Measurements from ENCODE around the gene ANO2. TPM values are rescaled to one million over a fixed set of nuclear protein-coding genes. Genes with fewer than 3 reads are reported as not detected.

Gene ANO2
- total and polyA plus RNA-seq, 2 donors (not counting 3 experiments of a cell fraction or from before 2014, with no cell fraction given), result 15.4 to 65.0 TPM

DNA sequence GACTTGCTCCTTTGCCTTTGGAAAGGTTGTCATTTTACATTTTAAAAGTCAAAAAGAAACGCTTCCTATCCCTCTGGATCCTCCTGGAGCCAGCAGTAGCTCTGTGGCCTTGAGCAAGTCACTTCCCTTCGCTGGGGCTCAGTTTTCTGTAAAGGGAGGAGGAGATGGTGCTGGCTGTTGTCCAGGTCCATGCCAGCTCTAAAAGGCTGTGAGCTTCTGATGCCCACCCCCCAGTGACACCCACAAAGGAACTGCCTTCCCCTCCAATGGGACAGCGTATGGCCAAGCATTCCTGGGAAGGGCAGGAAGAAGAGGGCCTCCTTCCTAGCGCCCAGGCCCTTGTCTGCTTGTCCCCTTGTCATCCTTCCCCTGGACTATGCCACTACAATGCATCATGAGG is 431.7 kb downstream of the ANO2 start:
- Histone ChIP-seq H3K4me1 (ENCODE audit: control insufficient read depth, extremely low read depth, insufficient read depth, low read length) (no peaks in the 10 kb centered on the region), H2AFZ (ENCODE audit: low read depth, low read length) (no peak overlapping the region), H3K27ac (ENCODE audit: insufficient read depth, low read depth, low read length) (no peak overlapping the region), H3K79me2 (ENCODE audit: control insufficient read depth, insufficient read depth, low read length) (no peaks in the 10 kb centered on the region), H3K27me3 (ENCODE audit: control insufficient read depth in 2 of 2, insufficient read depth in 2 of 2, low read length in 2 of 2) (peaks cover 11 to 15% of the 10 kb centered on the region in 2 experiments), H4K20me1 (replicated peaks; ENCODE audit: control insufficient read depth, extremely low read depth, insufficient read depth, low read length) (no peaks in the 10 kb centered on the region), H3K9me1 (replicated peaks; ENCODE audit: control insufficient read depth, extremely low read depth, insufficient read depth, low read length) (no peaks in the 10 kb centered on the region), H3K4me2 (ENCODE audit: insufficient read depth, low read length) (no peak overlapping the region), H3K4me3 (replicated peaks in 1 of 3; ENCODE audit: insufficient read depth in 1 of 3, low read depth in 1 of 3, low read length in 3 of 3) (no peak overlapping the region), H3K9ac (replicated peaks; ENCODE audit: extremely low read depth, insufficient read depth, low read length) (no peak overlapping the region), H3K36me3 (ENCODE audit: control insufficient read depth in 2 of 2, extremely low read depth in 1 of 2, insufficient read depth in 2 of 2, low read length in 2 of 2) (no peaks in the 10 kb centered on the region), H3K9me3 (replicated peaks; ENCODE audit: control insufficient read depth, insufficient read depth, low read length) (no peaks in the 10 kb centered on the region)
- DNase-seq (ENCODE audit: low read depth, low spot score) (no peak), FAIRE-seq (no peak)
- ChIA-PET POLR2A (no interaction called here), CTCF (interaction anchor here (0.6 to 0.8 kb wide), 2 partner anchors 85 kb away, joined by 3 to 7 read pairs; no protein-coding TSS in a partner anchor)
- TF ChIP-seq MYC (IDR thresholded peaks at IDR 0.05; ENCODE audit: low read depth, low read length), result no peak
- no peak for TF ChIP-seq JUN (IDR thresholded peaks at IDR 0.05; ENCODE audit: borderline replicate concordance, insufficient read depth, insufficient read length, low read depth)
- TF ChIP-seq POLR2A (IDR thresholded peaks at IDR 0.05; ENCODE audit: low read depth, low read length), result no peak
- TF ChIP-seq POLR2AphosphoS5 (IDR thresholded peaks at IDR 0.05; ENCODE audit: insufficient read depth, low read depth, low read length), result no peak
- no peak for TF ChIP-seq CTCF (IDR thresholded peaks at IDR 0.05; ENCODE audit: extremely low read depth in 1 of 2, insufficient read depth in 1 of 2, low read depth in 1 of 2, low read length in 2 of 2)
- no peak for TF ChIP-seq MAX (IDR thresholded peaks at IDR 0.05; ENCODE audit: insufficient read depth, insufficient read length)
- TF ChIP-seq FOS (IDR thresholded peaks at IDR 0.05; ENCODE audit: borderline replicate concordance, insufficient read depth, low read length), result no peak
- no peak for TF ChIP-seq EZH2 (IDR thresholded peaks at IDR 0.05; ENCODE audit: borderline replicate concordance, low read depth, low read length, severe bottlenecking)
- no peak for TF ChIP-seq GATA2 (IDR thresholded peaks at IDR 0.05; ENCODE audit: insufficient read depth, insufficient read length, low read depth, low read length)
- intact Hi-C loops (cut with micrococcal nuclease) (no loop called here), dilution Hi-C loops (cut with MboI; ENCODE audit: extremely low pct_ligation_motif_present, low sequenced_read_pairs) (no loop called here)
- no TSS peak for BruUV-seq (replicated peaks)

Small RNA genes within 50 kb of the gene (small RNA-seq; reads per million reads assigned to genes)
- gene AC137627.1 (ENCODE audit: insufficient read depth, insufficient read length, low read depth, low replicate concordance), result not detected

Other genes with a start within 250 kb of the ANO2 start
- 1,882 and 2,328 TPM in 2 replicates for gene VWF, start 179.4 kb upstream of the ANO2 start, total RNA-seq
- 1,041 and 1,132 TPM in 2 replicates for gene VWF, start 179.4 kb upstream of the ANO2 start, polyA plus RNA-seq